CMK (cell line): ENCODE measurements around the gene NPHP4.

Source experiments
- DNase-seq: peaks from one replicate; pipeline ENCODE4 v3.0.0-alpha.2; 2010; ENCODE audit warnings: low read depth

Gene NPHP4

GRCh38 chr1:5890346-5891106, 101.7 kb downstream of the NPHP4 start:
- DNase-seq = no peak

- DNase-seq = no peak
These were observed 102.3 kb downstream of the NPHP4 start for GRCh38 chr1:5889901-5890300.

GRCh38 chr1:5889462-5889861, 102.8 kb downstream of the NPHP4 start:
- no peak for DNase-seq

- DNase-seq = no peak
These were observed 103.5 kb downstream of the NPHP4 start for GRCh38 chr1:5888606-5889211.

GRCh38 chr1:5887971-5888361, 104.3 kb downstream of the NPHP4 start:
- DNase-seq = peak; percentile 52

- DNase-seq = no peak
These were observed 104.8 kb downstream of the NPHP4 start for GRCh38 chr1:5887349-5887970.

- DNase-seq = no peak
These were observed 105.5 kb downstream of the NPHP4 start for GRCh38 chr1:5886541-5887348.

GRCh38 chr1:5886140-5886483, 106.1 kb downstream of the NPHP4 start:
- no peak for DNase-seq

- DNase-seq = peak; percentile 88
These were observed 106.6 kb downstream of the NPHP4 start for GRCh38 chr1:5885471-5886139.

GRCh38 chr1:5884110-5884509, 108.1 kb downstream of the NPHP4 start:
- DNase-seq = no peak

GRCh38 chr1:5883129-5884048, 108.8 kb downstream of the NPHP4 start:
- DNase-seq = no peak

GRCh38 chr1:5882367-5883128, 109.7 kb downstream of the NPHP4 start:
- no peak for DNase-seq

- no peak for DNase-seq
These were observed 110.6 kb downstream of the NPHP4 start for GRCh38 chr1:5881526-5882222.

GRCh38 chr1:5880630-5881405, 111.4 kb downstream of the NPHP4 start:
- DNase-seq = no peak

- DNase-seq = no peak
These were observed 112.8 kb downstream of the NPHP4 start for GRCh38 chr1:5879421-5879820.

GRCh38 chr1:5878971-5879370, 113.3 kb downstream of the NPHP4 start:
- DNase-seq = no peak

- no peak for DNase-seq
These were observed 114.3 kb downstream of the NPHP4 start for GRCh38 chr1:5877683-5878530.

GRCh38 chr1:5877001-5877400, 115.2 kb downstream of the NPHP4 start:
- no peak for DNase-seq
